Activated CD8-positive, alpha-beta memory T cell treated with anti-CD3 and anti-CD28 coated beads, Interleukin-2, amount 50 U/mL, for 4 hours (primary cell): ENCODE data around the gene MYG1.
"Not testable (repeated sequence)": the region's sequence is repeated elsewhere in the genome, so short reads cannot be mapped to it uniquely, and the experiment has no call there.

ENCODE experiments used
- DNase-seq: peaks from one replicate; pipeline ENCODE4 v3.0.0-alpha.2; 2020

Gene MYG1

GRCh38 chr12:53328043-53328435 is 28.5 kb downstream of the MYG1 start:
- DNase-seq = no peak

GRCh38 chr12:53330671-53331070 is 31.2 kb downstream of the MYG1 start:
- DNase-seq = no peak

GRCh38 chr12:53332339-53332738 is 32.8 kb downstream of the MYG1 start:
- DNase-seq = not testable (repeated sequence)

GRCh38 chr12:53332744-53333143 is 33.2 kb downstream of the MYG1 start:
- no peak for DNase-seq

- no peak for DNase-seq
Measured at GRCh38 chr12:53333289-53333688, 33.8 kb downstream of the MYG1 start.

- no peak for DNase-seq
Measured at GRCh38 chr12:53333845-53334244, 34.4 kb downstream of the MYG1 start.

- DNase-seq = no peak
Measured at GRCh38 chr12:53334822-53335221, 35.3 kb downstream of the MYG1 start.

GRCh38 chr12:53336181-53336681 is 36.7 kb downstream of the MYG1 start, which contains the start of gene SP7:
Gene SP7 (minus strand): TSS chr12:53336354. CDS start chr12:53335646, 708 bp downstream.
- no peak for DNase-seq

GRCh38 chr12:53338017-53338416 is 38.5 kb downstream of the MYG1 start:
- DNase-seq = no peak

- DNase-seq = no peak
Measured at GRCh38 chr12:53338916-53339315, 39.4 kb downstream of the MYG1 start.

GRCh38 chr12:53340398-53340797 is 40.9 kb downstream of the MYG1 start:
- no peak for DNase-seq

- DNase-seq = no peak
Measured at GRCh38 chr12:53343449-53343848, 44.0 kb downstream of the MYG1 start.

GRCh38 chr12:53343969-53344368 is 44.5 kb downstream of the MYG1 start:
- no peak for DNase-seq

GRCh38 chr12:53344487-53344823 is 45.0 kb downstream of the MYG1 start:
- DNase-seq = no peak

GRCh38 chr12:53344824-53345485 is 45.5 kb downstream of the MYG1 start:
- peak; percentile 71 for DNase-seq

- no peak for DNase-seq
Measured at GRCh38 chr12:53345486-53346188, 46.1 kb downstream of the MYG1 start.

- DNase-seq = no peak
Measured at GRCh38 chr12:53346491-53346890, 47.0 kb downstream of the MYG1 start.

GRCh38 chr12:53347905-53348304 is 48.4 kb downstream of the MYG1 start:
- no peak for DNase-seq

- peak; percentile 81 for DNase-seq
Measured at GRCh38 chr12:53352331-53353256, 53.1 kb downstream of the MYG1 start.

- no peak for DNase-seq
Measured at GRCh38 chr12:53353257-53353655, 53.8 kb downstream of the MYG1 start.

- DNase-seq = no peak
Measured at GRCh38 chr12:53355121-53355520, 55.6 kb downstream of the MYG1 start.
